CD4-positive, alpha-beta T cell (primary cell): ENCODE data around the gene GLYR1. TPM values are rescaled to one million over a fixed set of nuclear protein-coding genes. Genes with fewer than 3 reads are reported as not detected.

Experiments
- ATAC-seq: fragments of 200-7000 bp; cut with Tn5 transposase; one replicate; pipeline ENCODE4 v1.10.0; 2022; ENCODE audit warnings: mild to moderate bottlenecking; ENCODE audit not compliant: poor library complexity
- CTCF ChIA-PET: fragments of 350-600 bp; sonication (Branson Sonifier 250); formaldehyde crosslinking; loops from one replicate; lab custom pipeline; 2021; ENCODE audit warnings: antibody characterized with exemption, inconsistent platforms; lab: Charles Lee
- POLR2A ChIA-PET: fragments of 350-600 bp; sonication (Branson Sonifier 250); formaldehyde crosslinking; loops from one replicate; lab custom pipeline; 2021; ENCODE audit warnings: antibody characterized with exemption, inconsistent platforms; lab: Charles Lee
- DNase-seq, 14 experiments: peaks; one replicate each; pipeline ENCODE4 v3.0.0-alpha.2; 2013 to 2020; ENCODE audit warnings: mixed read lengths in 2 of 14
- H3K27ac ChIP-seq, 2 donors: one replicate each; pipeline versions ENCODE4 v1.5.1 to v1.7.0; 2013; ENCODE audit warnings: low read length in 2 of 2, low read depth in 1 of 2, mild to moderate bottlenecking in 1 of 2
- H3K27me3 ChIP-seq, 2 experiments: 1 replicate in 1 of 2; 2 replicates in 1 of 2; pipeline versions ENCODE4 v1.6.1 to v1.7.0; 2013; ENCODE audit warnings: low read length in 2 of 2, control low read depth in 1 of 2, mild to moderate bottlenecking in 1 of 2, moderate library complexity in 1 of 2; ENCODE audit not compliant: insufficient read depth in 2 of 2, control insufficient read depth in 1 of 2
- H3K36me3 ChIP-seq: one replicate; pipeline ENCODE4 v1.6.1; 2013; ENCODE audit warnings: low read length, control low read depth; ENCODE audit not compliant: insufficient read depth
- H3K4me1 ChIP-seq: one replicate; pipeline ENCODE4 v1.6.1; 2013; ENCODE audit warnings: low read length, control low read depth; ENCODE audit not compliant: insufficient read depth
- H3K4me3 ChIP-seq: one replicate; pipeline ENCODE4 v1.5.1; 2013; ENCODE audit warnings: mild to moderate bottlenecking, low read length, moderate library complexity
- H3K9me3 ChIP-seq, 2 experiments: 1 replicate in 1 of 2; 2 replicates in 1 of 2; pipeline versions ENCODE4 v1.6.1 to v1.7.0; 2013; ENCODE audit warnings: low read length in 2 of 2, mild to moderate bottlenecking in 2 of 2, control low read depth in 1 of 2, moderate library complexity in 1 of 2; ENCODE audit not compliant: control insufficient read depth in 1 of 2, insufficient read depth in 1 of 2
- H3K27ac Mint-ChIP-seq: one replicate; pipeline ENCODE4 v1.8.0; 2020; ENCODE audit warnings: mixed read lengths
- H3K27me3 Mint-ChIP-seq: one replicate; pipeline ENCODE4 v1.8.0; 2021; ENCODE audit warnings: mixed read lengths
- H3K36me3 Mint-ChIP-seq: one replicate; pipeline ENCODE4 v1.8.0; 2021; ENCODE audit warnings: low read depth, mixed read lengths
- H3K4me1 Mint-ChIP-seq: one replicate; pipeline ENCODE4 v1.8.0; 2021; ENCODE audit warnings: low read depth, mixed read lengths
- H3K4me3 Mint-ChIP-seq: one replicate; pipeline ENCODE4 v1.8.0; 2020; ENCODE audit warnings: mild to moderate bottlenecking, mixed read lengths
- H3K9me3 Mint-ChIP-seq: one replicate; pipeline ENCODE4 v1.8.0; 2020; ENCODE audit warnings: mixed read lengths
- intact Hi-C, 2 experiments: fragments of 100-400 bp; cut with DNase I in 1 of 2; cut with micrococcal nuclease in 1 of 2; formaldehyde crosslinking; loops; one replicate each; pipeline versions ENCODE4 v1.15.1 to v1.9.0; 2023 to 2025; cut with DNase I, micrococcal nuclease
- total RNA-seq, 174 experiments: library from RNA in 2 of 174; stranded (reverse) in 2 of 174; gene quantifications; one replicate each; pipeline ENCODE4 v1.2.3 and lab custom pipeline; 2021 to 2026
- TF ChIP-seq, protein P1 (sequence below): fragments of 200-600 bp; IDR thresholded peaks from one replicate; pipeline ENCODE4 v1.8.0; 2022; ENCODE audit warnings: antibody characterized with exemption, mild to moderate bottlenecking

GLYR1 gene
- total RNA-seq, 2 experiments from 2014 or later: 71.7 to 77.2 TPM

DNA sequence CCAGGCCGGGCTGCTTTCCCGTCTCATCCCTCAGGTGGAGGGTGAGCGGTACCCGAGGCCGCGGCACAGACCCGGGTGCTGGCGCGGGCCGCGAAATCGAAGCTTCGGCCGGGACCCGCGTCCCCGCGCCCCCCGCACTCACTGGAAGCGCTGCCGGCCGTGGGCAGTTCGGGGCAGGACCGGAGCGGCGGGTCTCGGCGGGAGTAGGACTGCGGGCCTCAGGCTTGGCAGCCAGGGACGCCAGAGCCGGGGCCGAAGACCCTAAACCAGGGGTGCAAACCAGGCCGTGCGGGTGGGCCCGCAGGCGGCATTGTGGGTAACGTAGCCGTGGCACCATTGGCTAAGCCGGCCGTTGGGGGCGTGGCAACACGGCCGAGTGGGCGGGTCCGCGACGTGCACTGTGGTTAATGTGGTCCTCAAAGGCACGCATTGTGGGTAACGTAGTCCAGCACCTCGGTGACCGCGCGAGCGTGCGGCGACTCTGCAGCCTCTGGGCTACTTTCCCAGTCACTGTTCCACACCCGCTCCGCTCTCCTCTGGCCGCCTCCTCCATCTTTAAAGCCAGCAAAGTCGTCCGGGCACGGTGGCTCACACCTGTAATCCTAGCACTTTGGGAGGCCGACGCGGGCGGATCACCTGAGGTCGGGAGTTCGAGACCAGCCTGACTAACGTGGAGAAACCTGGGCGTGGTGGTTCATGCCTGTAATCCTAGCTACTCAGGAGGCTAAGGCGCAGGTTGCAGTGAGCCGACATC, 80.0 kb downstream of the GLYR1 start, which contains the start of gene ZNF500:
Gene ZNF500 (minus strand): TSS at position 288 of the 754 bp plus-strand sequence. CDS start 1,184 bp downstream, outside the sequence.
- ChIA-PET POLR2A (interaction anchor here (0.6 to 3.5 kb wide), 7 partner anchors 29 to 352 kb away, joined by 3 to 61 read pairs (median 6); partner anchors contain the start of genes ANKS3, DNAAF8 and ROGDI), CTCF (no interaction called here)
- intact Hi-C loops: loop anchor here (1.0 to 5.0 kb wide), 5 partner anchors 32 to 496 kb away; partner anchors contain the start of genes ANKS3 (in 2 of the 2), DNAAF8 (in 2 of the 2), EEF2KMT (in 1 of the 2) and MGRN1 (in 1 of the 2)
- Histone ChIP-seq H3K4me3 (peak within 1 kb of the TSS; percentile 80), H3K36me3 (peaks cover 21% of the 10 kb centered on the region), H3K27me3 (no peaks in the 10 kb centered on the region), H3K4me1 (peaks cover 41% of the 10 kb centered on the region), H3K27ac (peak within 1 kb of the TSS; percentile 52 to 69), H3K9me3 (no peaks in the 10 kb centered on the region)
- DNase-seq: peak; percentile 90 to 99 (median 96)
- no peaks in the 10 kb centered on the region for H3K9me3 Mint-ChIP-seq
- peak; percentile 90 for ATAC-seq
- peaks cover 32% of the 10 kb centered on the region for H3K4me1 Mint-ChIP-seq
- H3K27me3 Mint-ChIP-seq: no peaks in the 10 kb centered on the region
- H3K36me3 Mint-ChIP-seq: peaks cover 43% of the 10 kb centered on the region
- TF ChIP-seq, protein P1, sequence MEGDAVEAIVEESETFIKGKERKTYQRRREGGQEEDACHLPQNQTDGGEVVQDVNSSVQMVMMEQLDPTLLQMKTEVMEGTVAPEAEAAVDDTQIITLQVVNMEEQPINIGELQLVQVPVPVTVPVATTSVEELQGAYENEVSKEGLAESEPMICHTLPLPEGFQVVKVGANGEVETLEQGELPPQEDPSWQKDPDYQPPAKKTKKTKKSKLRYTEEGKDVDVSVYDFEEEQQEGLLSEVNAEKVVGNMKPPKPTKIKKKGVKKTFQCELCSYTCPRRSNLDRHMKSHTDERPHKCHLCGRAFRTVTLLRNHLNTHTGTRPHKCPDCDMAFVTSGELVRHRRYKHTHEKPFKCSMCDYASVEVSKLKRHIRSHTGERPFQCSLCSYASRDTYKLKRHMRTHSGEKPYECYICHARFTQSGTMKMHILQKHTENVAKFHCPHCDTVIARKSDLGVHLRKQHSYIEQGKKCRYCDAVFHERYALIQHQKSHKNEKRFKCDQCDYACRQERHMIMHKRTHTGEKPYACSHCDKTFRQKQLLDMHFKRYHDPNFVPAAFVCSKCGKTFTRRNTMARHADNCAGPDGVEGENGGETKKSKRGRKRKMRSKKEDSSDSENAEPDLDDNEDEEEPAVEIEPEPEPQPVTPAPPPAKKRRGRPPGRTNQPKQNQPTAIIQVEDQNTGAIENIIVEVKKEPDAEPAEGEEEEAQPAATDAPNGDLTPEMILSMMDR: no peak
- peak within 1 kb of the TSS; percentile 90 for H3K27ac Mint-ChIP-seq
- H3K4me3 Mint-ChIP-seq: peak within 1 kb of the TSS; percentile 96

DNA sequence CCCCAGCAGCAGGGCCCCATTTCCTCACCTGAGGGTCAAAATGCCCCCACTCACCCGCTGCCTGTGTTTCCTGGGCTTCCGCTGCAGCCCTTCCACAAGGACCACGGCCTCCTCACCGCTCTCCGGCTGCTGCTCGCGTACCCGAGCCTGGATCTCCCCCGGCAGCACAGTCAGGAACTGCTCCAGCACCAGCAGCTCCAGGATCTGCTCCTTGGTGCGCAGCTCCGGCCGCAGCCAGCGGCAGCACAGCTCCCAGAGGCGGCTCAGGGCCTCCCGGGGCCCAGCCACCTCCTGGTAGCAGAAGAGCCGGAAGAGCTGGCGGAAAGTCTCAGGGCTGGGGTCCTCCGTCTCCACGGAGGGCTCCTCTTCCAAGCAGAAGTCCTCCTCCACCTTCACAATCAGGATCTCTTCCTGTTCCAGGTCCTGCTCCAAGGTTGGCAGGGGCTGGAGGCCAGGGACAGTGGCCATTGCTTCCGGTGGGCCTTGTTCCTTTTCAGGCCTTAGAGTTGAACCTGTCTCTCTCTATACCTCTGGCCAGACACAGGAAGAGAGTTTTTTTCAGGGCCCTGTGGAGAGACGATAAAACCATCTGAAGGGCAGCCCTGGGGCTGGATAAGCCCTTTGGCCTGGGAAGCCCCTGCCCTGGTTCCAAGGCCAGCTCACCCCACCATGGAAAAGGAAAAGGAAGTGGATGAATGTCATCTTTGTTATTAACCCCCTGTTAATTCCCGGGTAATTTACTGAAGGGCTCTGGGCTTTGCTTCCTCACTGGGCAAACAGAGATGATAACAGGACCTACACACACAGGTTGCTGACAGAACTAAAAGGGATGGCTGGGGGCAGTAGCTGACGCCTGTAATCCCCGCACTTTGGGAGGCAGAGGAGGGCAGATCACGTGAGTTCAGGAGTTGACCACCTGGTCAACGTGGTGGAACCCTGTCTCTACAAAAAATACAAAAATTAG, 81.3 kb downstream of the GLYR1 start:
- DNase-seq (no peak), ATAC-seq (no peak)
- Histone ChIP-seq H3K27ac (peak overlapping the region in 1 of 2 donors; percentile 25), H3K4me3 (peak overlapping the region; percentile 80), H3K9me3 (no peaks in the 10 kb centered on the region), H3K4me1 (peaks cover 41% of the 10 kb centered on the region), H3K27me3 (no peaks in the 10 kb centered on the region), H3K36me3 (peaks cover 29% of the 10 kb centered on the region)
- Mint-ChIP-seq H3K4me3 (peak overlapping the region; percentile 89), H3K36me3 (peaks cover 50% of the 10 kb centered on the region), H3K4me1 (peaks cover 32% of the 10 kb centered on the region), H3K9me3 (no peaks in the 10 kb centered on the region), H3K27me3 (no peaks in the 10 kb centered on the region), H3K27ac (peak overlapping the region; percentile 90)
- TF ChIP-seq, protein P1: no peak
- intact Hi-C loops: loop anchor here (2.0 to 5.0 kb wide), 4 partner anchors 31 to 495 kb away; partner anchors contain the start of genes ANKS3 (in 1 of the 2), DNAAF8 (in 1 of the 2), EEF2KMT (in 1 of the 2) and MGRN1 (in 1 of the 2)
- POLR2A ChIA-PET: interaction anchor here (1.2 to 3.5 kb wide), 6 partner anchors 31 to 149 kb away, joined by 3 to 61 read pairs (median 6); partner anchors contain the start of genes ANKS3, DNAAF8 and ROGDI
- CTCF ChIA-PET: no interaction called here

DNA sequence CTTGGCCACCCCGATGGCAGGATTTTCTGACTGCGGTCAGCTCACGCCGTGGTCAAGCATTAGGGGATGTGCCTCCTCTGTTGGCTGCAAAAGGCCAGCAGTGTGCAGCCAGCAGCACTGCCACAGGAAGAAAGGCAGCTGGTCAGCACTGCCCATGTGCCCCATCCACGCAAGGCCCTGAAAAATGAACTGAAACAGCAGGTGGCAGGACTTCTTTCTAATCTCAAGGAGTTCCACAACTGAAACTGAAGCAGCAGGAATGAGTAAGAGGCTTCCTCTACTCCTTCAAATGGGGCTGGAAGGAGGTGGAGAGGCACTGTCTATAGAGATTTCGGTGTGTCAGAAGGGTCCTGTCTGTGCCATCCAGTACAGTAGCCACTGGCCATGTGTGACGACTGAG, 83.3 kb downstream of the GLYR1 start:
- H3K4me3 Mint-ChIP-seq: peak overlapping the region; percentile 42
- peaks cover 35% of the 10 kb centered on the region for H3K4me1 ChIP-seq

More for the DNA sequence above, 83.3 kb downstream of the GLYR1 start:
- DNase-seq (no peak), ATAC-seq (no peak)
- H3K27ac Mint-ChIP-seq: no peak overlapping the region
- Histone ChIP-seq H3K27ac (no peak overlapping the region), H3K36me3 (peaks cover 48% of the 10 kb centered on the region), H3K4me3 (no peak overlapping the region), H3K27me3 (no peaks in the 10 kb centered on the region), H3K9me3 (no peaks in the 10 kb centered on the region)
- intact Hi-C loops: no loop called here
- H3K4me1 Mint-ChIP-seq: peaks cover 32% of the 10 kb centered on the region
- H3K27me3 Mint-ChIP-seq: no peaks in the 10 kb centered on the region
- ChIA-PET CTCF (no interaction called here), POLR2A (interaction anchor here (0.8 kb wide), 1 partner anchor 30 kb away, joined by 3 read pairs; the partner anchor contains the start of genes ANKS3 and DNAAF8)
- no peaks in the 10 kb centered on the region for H3K9me3 Mint-ChIP-seq
- H3K36me3 Mint-ChIP-seq: peaks cover 70% of the 10 kb centered on the region
- TF ChIP-seq, protein P1: no peak
